ENCODE results near the gene LRPAP1.
A peak's percentile ranks its signal among the peaks of the same experiment; 100 is the strongest.

Gene LRPAP1

DNA sequence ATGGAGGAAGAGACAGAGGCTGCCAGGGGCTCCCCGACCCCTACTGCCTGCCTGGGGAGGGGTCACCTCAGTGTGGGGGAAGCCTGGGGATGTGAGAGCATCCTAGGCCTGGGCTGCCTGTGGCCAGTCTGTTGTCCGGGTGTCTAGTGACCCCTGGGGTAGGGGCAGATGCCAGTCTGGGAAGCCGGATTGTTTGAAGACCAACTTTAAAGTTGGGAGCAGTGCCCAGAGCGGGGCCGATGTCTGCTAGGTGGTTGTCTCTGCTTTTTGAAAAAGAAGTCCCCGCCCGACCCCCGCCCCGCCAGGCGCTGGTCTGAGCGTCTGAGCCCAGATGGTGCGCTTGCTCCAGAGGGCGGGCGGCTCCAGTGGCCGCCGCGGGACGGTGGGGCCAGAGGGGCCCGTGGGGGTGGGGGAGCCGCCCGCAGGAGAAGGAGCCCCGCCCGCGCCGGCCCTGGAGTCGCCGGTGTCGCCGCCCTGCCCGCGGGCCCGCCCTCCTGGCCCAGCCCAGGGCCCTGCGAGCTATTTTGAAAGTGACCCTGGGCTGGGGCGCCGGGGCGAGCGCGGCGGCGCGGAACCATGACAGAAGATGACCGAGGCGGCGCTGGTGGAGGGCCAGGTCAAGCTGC, 69.3 kb downstream of the LRPAP1 start, which contains the start of gene DOK7:
Gene DOK7 (plus strand): TSS at position 517 of the 626 bp plus-strand sequence. CDS start 70 bp downstream, at position 587.
- Histone ChIP-seq H2BK5ac (ENCODE audit: low read depth, low read length, poor library complexity) (no peak within 1 kb of the TSS), H2BK120ac (ENCODE audit: insufficient read depth, low read length, poor library complexity) (no peak within 1 kb of the TSS), H2AFZ (ENCODE audit: insufficient read depth, low read length, poor library complexity) (no peak within 1 kb of the TSS), H3K4me1 (ENCODE audit: control insufficient read depth in 1 of 2, insufficient read depth in 2 of 2, low read length in 2 of 2) (no peaks in the 10 kb centered on the region), H3K79me1 (ENCODE audit: low read length) (no peaks in the 10 kb centered on the region), H3K36me3 (ENCODE audit: control insufficient read depth in 1 of 2, insufficient read depth in 2 of 2, low read length in 2 of 2) (no peaks in the 10 kb centered on the region), H3K14ac (ENCODE audit: low read length) (no peak within 1 kb of the TSS), H3K4ac (ENCODE audit: low read depth, low read length) (no peak within 1 kb of the TSS), H2BK12ac (ENCODE audit: low read length) (no peak within 1 kb of the TSS), H3K27ac (ENCODE audit: low read depth, low read length) (no peak within 1 kb of the TSS), H2AK5ac (ENCODE audit: low read length) (no peak within 1 kb of the TSS), H4K8ac (ENCODE audit: low read depth, low read length) (no peak within 1 kb of the TSS), H3K18ac (ENCODE audit: low read length) (no peak within 1 kb of the TSS), H3K27me3 (ENCODE audit: insufficient read depth, low read length) (peaks cover 12% of the 10 kb centered on the region), H3K9me3 (ENCODE audit: insufficient read depth, low read depth, low read length) (peaks cover 10% of the 10 kb centered on the region), H3K23ac (ENCODE audit: low read length) (no peak within 1 kb of the TSS), H3K79me2 (ENCODE audit: control insufficient read depth, insufficient read depth, low read length, poor library complexity) (no peaks in the 10 kb centered on the region), H4K12ac (ENCODE audit: low read depth, low read length) (no peak within 1 kb of the TSS), H4K91ac (ENCODE audit: low read depth, low read length) (no peak within 1 kb of the TSS), H3K4me2 (ENCODE audit: low read length) (peak within 1 kb of the TSS; percentile 45), H3K9ac (ENCODE audit: low read length) (no peak within 1 kb of the TSS), H3K4me3 (ENCODE audit: low read depth, low read length) (no peak within 1 kb of the TSS)
- no CpG with 5 or more reads among the region's 44 CpGs for WGBS (ENCODE audit: extremely low coverage, insufficient coverage, insufficient read length)
- no peak for DNase-seq

GRCh38 chr4:3462321-3462789, 69.9 kb downstream of the LRPAP1 start:
- Histone ChIP-seq H2BK120ac (ENCODE audit: insufficient read depth, low read length, poor library complexity) (no peak overlapping the region), H4K91ac (ENCODE audit: low read depth, low read length) (no peak overlapping the region), H2BK5ac (ENCODE audit: low read depth, low read length, poor library complexity) (no peak overlapping the region), H2AK5ac (ENCODE audit: low read length) (no peak overlapping the region), H3K4ac (ENCODE audit: low read depth, low read length) (no peak overlapping the region), H3K9me3 (ENCODE audit: insufficient read depth, low read depth, low read length) (peaks cover 7% of the 10 kb centered on the region), H3K18ac (ENCODE audit: low read length) (no peak overlapping the region), H4K8ac (ENCODE audit: low read depth, low read length) (no peak overlapping the region), H3K23ac (ENCODE audit: low read length) (no peak overlapping the region), H4K12ac (ENCODE audit: low read depth, low read length) (no peak overlapping the region), H3K4me2 (ENCODE audit: low read length) (no peak overlapping the region), H3K27me3 (ENCODE audit: insufficient read depth, low read length) (peaks cover 12% of the 10 kb centered on the region), H3K4me1 (ENCODE audit: control insufficient read depth in 1 of 2, insufficient read depth in 2 of 2, low read length in 2 of 2) (no peaks in the 10 kb centered on the region), H2AFZ (ENCODE audit: insufficient read depth, low read length, poor library complexity) (no peak overlapping the region), H2BK12ac (ENCODE audit: low read length) (no peak overlapping the region), H3K36me3 (ENCODE audit: control insufficient read depth in 1 of 2, insufficient read depth in 2 of 2, low read length in 2 of 2) (no peaks in the 10 kb centered on the region), H3K9ac (ENCODE audit: low read length) (no peak overlapping the region), H3K14ac (ENCODE audit: low read length) (no peak overlapping the region), H3K79me2 (ENCODE audit: control insufficient read depth, insufficient read depth, low read length, poor library complexity) (no peaks in the 10 kb centered on the region), H3K27ac (ENCODE audit: low read depth, low read length) (no peak overlapping the region), H3K4me3 (ENCODE audit: low read depth, low read length) (no peak overlapping the region), H3K79me1 (ENCODE audit: low read length) (no peaks in the 10 kb centered on the region)
- no CpG with 5 or more reads among the region's 10 CpGs for WGBS (ENCODE audit: extremely low coverage, insufficient coverage, insufficient read length)
- no peak for DNase-seq

- Histone ChIP-seq H3K4me1 (ENCODE audit: control insufficient read depth in 1 of 2, insufficient read depth in 2 of 2, low read length in 2 of 2) (no peaks in the 10 kb centered on the region), H3K14ac (ENCODE audit: low read length) (no peak overlapping the region), H2AFZ (ENCODE audit: insufficient read depth, low read length, poor library complexity) (no peak overlapping the region), H3K79me1 (ENCODE audit: low read length) (no peaks in the 10 kb centered on the region), H3K23ac (ENCODE audit: low read length) (no peak overlapping the region), H3K27ac (ENCODE audit: low read depth, low read length) (no peak overlapping the region), H2BK120ac (ENCODE audit: insufficient read depth, low read length, poor library complexity) (no peak overlapping the region), H2BK12ac (ENCODE audit: low read length) (no peak overlapping the region), H3K18ac (ENCODE audit: low read length) (no peak overlapping the region), H3K4me2 (ENCODE audit: low read length) (no peak overlapping the region), H3K4ac (ENCODE audit: low read depth, low read length) (no peak overlapping the region), H4K8ac (ENCODE audit: low read depth, low read length) (no peak overlapping the region), H3K79me2 (ENCODE audit: control insufficient read depth, insufficient read depth, low read length, poor library complexity) (no peaks in the 10 kb centered on the region), H4K91ac (ENCODE audit: low read depth, low read length) (no peak overlapping the region), H3K27me3 (ENCODE audit: insufficient read depth, low read length) (peaks cover 12% of the 10 kb centered on the region), H3K9me3 (ENCODE audit: insufficient read depth, low read depth, low read length) (peaks cover 7% of the 10 kb centered on the region), H3K36me3 (ENCODE audit: control insufficient read depth in 1 of 2, insufficient read depth in 2 of 2, low read length in 2 of 2) (no peaks in the 10 kb centered on the region), H3K4me3 (ENCODE audit: low read depth, low read length) (no peak overlapping the region), H3K9ac (ENCODE audit: low read length) (no peak overlapping the region), H2BK5ac (ENCODE audit: low read depth, low read length, poor library complexity) (no peak overlapping the region), H2AK5ac (ENCODE audit: low read length) (no peak overlapping the region), H4K12ac (ENCODE audit: low read depth, low read length) (no peak overlapping the region)
- no CpG with 5 or more reads among the region's 25 CpGs for whole genome bisulfite sequencing (ENCODE audit: extremely low coverage, insufficient coverage, insufficient read length)
- DNase-seq = no peak
Observed at GRCh38 chr4:3461515-3462291, 70.5 kb downstream of the LRPAP1 start.

DNA sequence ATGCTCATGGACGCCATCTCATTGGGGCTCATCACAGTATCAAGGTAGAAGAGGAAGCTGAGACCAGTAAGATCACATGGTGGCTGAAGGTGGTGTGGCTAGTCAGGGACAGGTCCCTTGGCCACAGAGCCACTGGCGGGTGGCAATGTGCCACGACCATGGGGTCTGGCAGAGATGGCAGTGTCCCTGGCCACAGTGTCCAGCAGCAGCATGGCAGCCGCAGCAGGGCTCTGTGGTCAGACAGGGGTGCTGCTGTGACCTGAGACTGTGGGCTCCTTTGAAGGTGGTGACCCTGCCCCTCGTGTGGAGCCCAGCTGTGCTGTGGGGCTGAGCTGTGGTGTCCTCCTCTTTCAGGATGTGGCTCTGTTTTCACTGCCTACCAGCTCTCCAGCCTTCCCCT, 71.3 kb downstream of the LRPAP1 start:
- Histone ChIP-seq H3K4me3 (ENCODE audit: low read depth, low read length) (no peak overlapping the region), H2AFZ (ENCODE audit: insufficient read depth, low read length, poor library complexity) (no peak overlapping the region), H2BK5ac (ENCODE audit: low read depth, low read length, poor library complexity) (no peak overlapping the region), H3K14ac (ENCODE audit: low read length) (no peak overlapping the region), H2BK120ac (ENCODE audit: insufficient read depth, low read length, poor library complexity) (no peak overlapping the region), H3K9ac (ENCODE audit: low read length) (no peak overlapping the region), H3K4ac (ENCODE audit: low read depth, low read length) (no peak overlapping the region), H3K4me2 (ENCODE audit: low read length) (no peak overlapping the region), H3K27ac (ENCODE audit: low read depth, low read length) (no peak overlapping the region), H3K27me3 (ENCODE audit: insufficient read depth, low read length) (peaks cover 12% of the 10 kb centered on the region), H3K4me1 (ENCODE audit: control insufficient read depth in 1 of 2, insufficient read depth in 2 of 2, low read length in 2 of 2) (no peaks in the 10 kb centered on the region), H2BK12ac (ENCODE audit: low read length) (no peak overlapping the region), H3K23ac (ENCODE audit: low read length) (no peak overlapping the region), H3K36me3 (ENCODE audit: control insufficient read depth in 1 of 2, insufficient read depth in 2 of 2, low read length in 2 of 2) (no peaks in the 10 kb centered on the region), H4K12ac (ENCODE audit: low read depth, low read length) (no peak overlapping the region), H3K18ac (ENCODE audit: low read length) (no peak overlapping the region), H3K9me3 (ENCODE audit: insufficient read depth, low read depth, low read length) (peaks cover 7% of the 10 kb centered on the region), H4K8ac (ENCODE audit: low read depth, low read length) (no peak overlapping the region), H3K79me1 (ENCODE audit: low read length) (no peaks in the 10 kb centered on the region), H4K91ac (ENCODE audit: low read depth, low read length) (no peak overlapping the region), H3K79me2 (ENCODE audit: control insufficient read depth, insufficient read depth, low read length, poor library complexity) (no peaks in the 10 kb centered on the region), H2AK5ac (ENCODE audit: low read length) (no peak overlapping the region)
- WGBS (ENCODE audit: extremely low coverage, insufficient coverage, insufficient read length) = no CpG with 5 or more reads among the region's 5 CpGs
- no peak for DNase-seq

All from trophoblast cell (in vitro differentiated cells and primary cell).